AG04449 (cell line): ENCODE measurements around the gene R3HDM4.

Experiments used
- CTCF ChIA-PET: fragments of 350-600 bp; formaldehyde crosslinking; extraction: SDS; loops from one replicate; lab custom pipeline; 2021; ENCODE audit warnings: antibody characterized with exemption; lab: Yijun Ruan, JAX
- POLR2A ChIA-PET: fragments of 400-600, 350-600 bp; formaldehyde crosslinking; extraction: SDS; loops from one replicate; lab custom pipeline; 2020; ENCODE audit warnings: antibody characterized with exemption, inconsistent platforms; lab: Yijun Ruan, JAX
- DNase-seq: peaks from one replicate; pipeline ENCODE4 v3.0.0-alpha.2; 2010; ENCODE audit warnings: low read depth, low spot score
- H3K4me3 ChIP-seq: 2 replicates; pipeline ENCODE4 v1.5.1; 2011; ENCODE audit warnings: low read depth, mild to moderate bottlenecking, control low read depth, low read length
- TF ChIP-seq, protein P1 (sequence below): IDR thresholded peaks from one replicate; pipeline ENCODE4 v1.5.1; 2011; ENCODE audit warnings: mild to moderate bottlenecking, moderate library complexity, low read length, control low read depth, inconsistent platforms; ENCODE audit not compliant: insufficient read depth; ENCODE audit errors: missing control alignments

The R3HDM4 gene

DNA sequence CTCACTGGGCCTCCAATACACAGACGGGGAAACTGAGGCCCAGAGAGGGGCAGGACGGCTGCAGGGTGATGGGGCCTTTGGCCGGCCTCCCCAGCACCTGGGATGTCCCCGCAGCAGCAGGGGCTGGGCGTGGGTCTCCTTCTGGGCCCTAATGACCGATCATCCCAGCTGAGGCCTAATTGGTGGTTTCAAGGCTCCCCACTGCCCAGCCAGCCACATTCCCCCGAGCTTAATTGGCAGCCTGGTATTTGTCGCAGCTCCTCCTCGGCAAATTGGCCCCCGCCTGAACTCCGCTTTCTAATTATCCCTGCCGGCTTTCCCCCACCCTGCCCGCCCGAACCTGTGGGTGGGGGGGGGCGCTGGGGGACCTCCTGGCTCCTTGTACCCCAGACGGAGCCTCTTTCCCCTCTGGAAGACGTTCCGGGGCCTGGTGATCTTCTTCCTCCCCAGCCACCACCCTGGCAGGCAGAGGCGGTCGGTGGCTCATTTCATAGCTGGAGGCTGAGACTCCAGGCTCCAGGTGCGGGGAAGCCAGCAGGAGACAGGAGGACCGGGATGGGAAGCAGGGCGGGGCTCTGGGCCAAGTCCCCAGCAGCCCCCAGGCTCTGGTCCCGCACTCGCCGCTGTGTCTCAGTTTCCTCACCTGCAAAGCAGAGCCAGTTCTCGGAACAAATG, 43.9 kb upstream of the R3HDM4 start:
- no peak for DNase-seq
- ChIA-PET CTCF (interaction anchor here (0.9 to 2.1 kb wide), 5 partner anchors 14 to 27 kb away, joined by 3 to 9 read pairs (median 4); partner anchors contain the start of gene WDR18), POLR2A (interaction anchor here (0.9 to 1.6 kb wide), 3 partner anchors 23 to 27 kb away, joined by 3 to 7 read pairs (median 4); partner anchors contain the start of gene WDR18)
- TF ChIP-seq, protein P1, sequence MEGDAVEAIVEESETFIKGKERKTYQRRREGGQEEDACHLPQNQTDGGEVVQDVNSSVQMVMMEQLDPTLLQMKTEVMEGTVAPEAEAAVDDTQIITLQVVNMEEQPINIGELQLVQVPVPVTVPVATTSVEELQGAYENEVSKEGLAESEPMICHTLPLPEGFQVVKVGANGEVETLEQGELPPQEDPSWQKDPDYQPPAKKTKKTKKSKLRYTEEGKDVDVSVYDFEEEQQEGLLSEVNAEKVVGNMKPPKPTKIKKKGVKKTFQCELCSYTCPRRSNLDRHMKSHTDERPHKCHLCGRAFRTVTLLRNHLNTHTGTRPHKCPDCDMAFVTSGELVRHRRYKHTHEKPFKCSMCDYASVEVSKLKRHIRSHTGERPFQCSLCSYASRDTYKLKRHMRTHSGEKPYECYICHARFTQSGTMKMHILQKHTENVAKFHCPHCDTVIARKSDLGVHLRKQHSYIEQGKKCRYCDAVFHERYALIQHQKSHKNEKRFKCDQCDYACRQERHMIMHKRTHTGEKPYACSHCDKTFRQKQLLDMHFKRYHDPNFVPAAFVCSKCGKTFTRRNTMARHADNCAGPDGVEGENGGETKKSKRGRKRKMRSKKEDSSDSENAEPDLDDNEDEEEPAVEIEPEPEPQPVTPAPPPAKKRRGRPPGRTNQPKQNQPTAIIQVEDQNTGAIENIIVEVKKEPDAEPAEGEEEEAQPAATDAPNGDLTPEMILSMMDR = no peak
- no peak overlapping the region for H3K4me3 ChIP-seq

- TF ChIP-seq, protein P1 = no peak
- ChIA-PET CTCF (interaction anchor here (0.9 to 2.1 kb wide), 5 partner anchors 14 to 28 kb away, joined by 3 to 9 read pairs (median 4); partner anchors contain the start of gene WDR18), POLR2A (interaction anchor here (0.9 to 1.6 kb wide), 3 partner anchors 23 to 28 kb away, joined by 3 to 7 read pairs (median 4); partner anchors contain the start of gene WDR18)
- no peak overlapping the region for H3K4me3 ChIP-seq
- DNase-seq = no peak
These were observed 43.1 kb upstream of the R3HDM4 start for GRCh38 chr19:955803-956765.

DNA sequence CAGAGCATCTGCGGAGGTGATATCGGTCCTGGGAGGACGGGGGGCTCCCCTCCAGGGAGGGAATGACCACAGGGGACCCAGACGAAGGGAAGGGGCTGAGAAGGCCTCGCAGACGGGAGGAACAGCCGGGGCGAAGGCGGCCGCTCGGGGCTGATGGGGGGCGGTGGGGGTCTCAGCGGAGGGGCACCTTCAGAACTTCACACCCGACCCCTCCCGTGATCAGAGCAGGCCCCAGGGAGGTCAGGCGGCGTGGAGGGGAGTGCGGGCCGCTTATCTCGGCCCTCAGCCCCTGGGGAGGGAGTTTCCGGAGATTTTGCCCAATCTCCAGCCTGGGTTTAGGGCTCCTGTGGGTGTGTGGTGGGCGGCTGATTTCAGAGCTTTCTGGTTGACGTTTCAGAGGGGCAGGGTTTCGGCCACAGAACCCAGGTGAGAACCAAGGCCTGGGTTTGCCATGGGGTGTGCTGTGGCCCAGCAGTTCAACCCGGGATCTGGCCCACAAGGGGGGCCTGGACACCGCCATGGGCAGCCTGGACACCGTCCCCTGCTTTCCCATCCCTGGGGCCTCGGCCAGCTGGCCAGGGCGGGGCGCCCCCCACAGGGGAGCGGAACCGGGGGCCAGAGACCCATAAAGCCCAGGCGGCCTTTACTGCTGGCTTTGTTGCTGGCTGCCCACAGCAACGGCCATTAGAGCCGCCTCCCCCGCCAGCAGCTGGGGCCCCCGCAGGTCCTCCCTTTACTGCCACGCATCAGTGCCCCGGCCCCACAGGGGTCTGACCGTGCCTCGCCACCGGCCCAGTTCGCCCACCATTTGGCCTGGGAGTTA, 41.9 kb upstream of the R3HDM4 start:
- ChIA-PET POLR2A (no interaction called here), CTCF (interaction anchor here (1.7 kb wide), 1 partner anchor 16 kb away, joined by 5 read pairs; no protein-coding TSS in a partner anchor)
- no peak for DNase-seq
- no peak overlapping the region for H3K4me3 ChIP-seq
- TF ChIP-seq, protein P1 = no peak

DNA sequence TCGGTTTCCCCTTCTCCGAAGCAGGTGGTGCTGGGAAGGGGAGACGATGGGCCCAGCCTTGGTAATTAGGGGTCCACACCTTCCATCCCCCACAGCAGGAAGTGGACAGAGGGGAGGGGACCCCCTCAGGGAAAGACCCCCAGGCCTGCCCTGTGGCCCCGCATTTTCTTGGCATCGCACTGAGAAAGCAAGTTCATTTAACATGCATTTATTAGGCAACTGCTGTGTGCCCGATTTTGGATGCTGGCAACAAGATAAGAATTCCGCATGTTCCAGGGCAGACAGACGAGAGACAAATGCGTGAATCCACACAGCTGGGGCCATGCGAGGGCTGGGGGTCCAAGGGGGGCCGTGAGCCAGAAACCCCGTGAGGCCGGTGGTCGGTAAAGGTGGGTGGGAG, 41.3 kb upstream of the R3HDM4 start:
- no peak overlapping the region for H3K4me3 ChIP-seq
- ChIA-PET POLR2A (no interaction called here), CTCF (no interaction called here)
- TF ChIP-seq, protein P1 = no peak
- DNase-seq = no peak

DNA sequence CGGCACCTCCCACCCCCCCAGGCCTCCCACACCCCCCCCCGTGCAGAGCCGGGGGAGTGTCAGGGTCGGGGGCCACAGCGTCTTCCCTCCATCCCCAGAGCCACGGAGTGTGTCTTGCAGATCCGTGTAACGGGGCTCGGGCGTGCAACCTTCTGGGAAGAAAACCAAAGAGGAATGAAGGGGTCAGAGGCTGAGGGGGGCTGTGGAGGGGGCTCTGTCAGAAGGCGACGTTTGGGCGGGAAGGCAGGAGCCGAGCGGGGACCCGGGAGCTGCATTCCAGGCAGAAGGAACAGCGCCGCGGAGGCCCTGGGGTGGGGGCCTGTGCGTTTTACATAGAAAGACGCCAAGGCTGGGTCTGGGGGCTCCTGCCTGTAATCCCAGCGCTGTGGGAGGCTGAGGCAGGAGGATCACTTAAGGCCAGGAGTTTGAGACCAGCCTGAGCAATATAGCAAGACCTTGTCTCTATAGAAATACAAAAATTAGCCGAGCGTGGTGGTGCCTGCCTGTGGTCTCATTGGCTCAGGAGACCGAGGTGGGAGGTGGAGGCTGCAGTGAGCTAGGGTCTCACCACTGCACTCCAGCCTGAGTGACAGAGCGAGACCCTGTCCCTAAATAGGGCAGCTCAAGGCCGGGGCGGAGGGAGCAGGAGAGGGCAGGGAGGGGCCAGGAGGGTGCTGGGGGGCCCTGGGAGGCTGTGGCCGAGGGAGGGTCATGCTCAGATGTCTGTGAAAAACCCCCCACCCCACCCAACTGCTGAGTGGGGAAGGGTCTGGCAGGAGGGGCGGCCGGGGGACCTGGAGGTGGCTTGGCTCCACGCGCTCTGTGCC, 40.6 kb upstream of the R3HDM4 start:
- CTCF ChIA-PET = interaction anchor here (1.1 to 1.6 kb wide), 2 partner anchors 17 to 29 kb away, joined by 3 read pairs; no protein-coding TSS in a partner anchor
- POLR2A ChIA-PET = no interaction called here
- no peak for DNase-seq
- TF ChIP-seq, protein P1 = no peak
- H3K4me3 ChIP-seq = no peak overlapping the region
